ENCODE results near the gene BTF3.

- TF ChIP-seq TAF1 (IDR thresholded peaks at IDR 0.05; ENCODE audit: borderline replicate concordance, insufficient read depth, low read length): no peak
- TF ChIP-seq POLR2AphosphoS5 (IDR thresholded peaks at IDR 0.05; ENCODE audit: low read depth, low read length): no peak
- TF ChIP-seq REST (IDR thresholded peaks at IDR 0.05; ENCODE audit: insufficient read depth in 1 of 2, low read depth in 2 of 2, low read length in 2 of 2): no peak
Measured at GRCh38 chr5:73472116-73472515, 26.1 kb upstream of the BTF3 start.
